ENCODE measurements around the gene IRF4.

The IRF4 gene

GRCh38 chr6:398558-399078 lies 7.1 kb downstream of the IRF4 start:
- DNase-seq (ENCODE audit: low spot score), result no peak

- no peak for DNase-seq (ENCODE audit: low spot score)
Observed at GRCh38 chr6:399785-400534, 8.4 kb downstream of the IRF4 start.

GRCh38 chr6:400815-401214 lies 9.3 kb downstream of the IRF4 start:
- DNase-seq (ENCODE audit: low spot score), result no peak

- DNase-seq (ENCODE audit: low spot score), result no peak
Observed at GRCh38 chr6:401239-401993, 9.9 kb downstream of the IRF4 start.

GRCh38 chr6:401994-402640 lies 10.6 kb downstream of the IRF4 start:
- DNase-seq (ENCODE audit: low spot score), result no peak

- no peak for DNase-seq (ENCODE audit: low spot score)
Observed at GRCh38 chr6:402901-403658, 11.5 kb downstream of the IRF4 start.

GRCh38 chr6:403659-404655 lies 12.4 kb downstream of the IRF4 start:
- DNase-seq (ENCODE audit: low spot score), result no peak

- no peak for DNase-seq (ENCODE audit: low spot score)
Observed at GRCh38 chr6:404685-405423, 13.3 kb downstream of the IRF4 start.

GRCh38 chr6:408148-408547 lies 16.6 kb downstream of the IRF4 start:
- no peak for DNase-seq (ENCODE audit: low spot score)

- DNase-seq (ENCODE audit: low spot score), result no peak
Observed at GRCh38 chr6:408599-409102, 17.1 kb downstream of the IRF4 start.

- DNase-seq (ENCODE audit: low spot score), result no peak
Observed at GRCh38 chr6:409370-409972, 17.9 kb downstream of the IRF4 start.

GRCh38 chr6:410555-411395 lies 19.2 kb downstream of the IRF4 start:
- DNase-seq (ENCODE audit: low spot score), result no peak

GRCh38 chr6:411402-412145 lies 20.0 kb downstream of the IRF4 start:
- no peak for DNase-seq (ENCODE audit: low spot score)

GRCh38 chr6:412146-412886 lies 20.8 kb downstream of the IRF4 start:
- DNase-seq (ENCODE audit: low spot score), result no peak

- no peak for DNase-seq (ENCODE audit: low spot score)
Observed at GRCh38 chr6:414447-414846, 22.9 kb downstream of the IRF4 start.

- DNase-seq (ENCODE audit: low spot score), result no peak
Observed at GRCh38 chr6:415087-415486, 23.5 kb downstream of the IRF4 start.

- DNase-seq (ENCODE audit: low spot score), result no peak
Observed at GRCh38 chr6:421211-421610, 29.7 kb downstream of the IRF4 start.
